Heart left ventricle (tissue), 13 donors: ENCODE results near the gene NPTXR.

ENCODE experiments used
- CTCF ChIP-seq, 12 donors: fragments of 200-600 bp; sonication (generic) in 4 of 12; IDR thresholded peaks; one replicate each; pipeline versions ENCODE4 v1.5.0 to v1.8.0; 2018 to 2022; ENCODE audit warnings: antibody characterized with exemption in 12 of 12, mild to moderate bottlenecking in 5 of 12
- POLR2A ChIP-seq, 2 donors: fragments of 450-650 bp; IDR thresholded peaks; one replicate each; pipeline ENCODE4 v1.6.1; 2017; ENCODE audit warnings: antibody characterized with exemption in 2 of 2, mild to moderate bottlenecking in 2 of 2, moderate library complexity in 2 of 2
- donor health status: ischemic (EF 13 %, LVEDD 7.1; RV severe dilation, severe dysfunction).
- donor health status: DM: no; HTN: yes; CAD: no.
- donor health status: DM: no; HTN: no; CAD: no.
- donor health status: ischemic (EF 25% LVEDD 6.9; RV normal size, moderate dysfunction).
- donor health status: ischemic (EF 25% LVEDD 5.7; RV mildly dilated, moderate dysfunction).
- donor health status: ischemic (EF 35%, LVEDD 5.7; RV mildly dilated, moderate dysfunction).
- donor health status: nonischemic (EF 11% LVEDD 7.7; RV severe dilation, severe dysfunction).
- donor health status: DM: yes; HTN: yes; CAD: no.
- donor health status: PGD.
- donor health status: ischemic (EF 29% LVEDD 5.4; RV normal size, mild dysfunction).
- donor health status: nonischemic (EF 23%, LVEDD 6.1; RV moderate dilation, normal function).

- no peak for TF ChIP-seq POLR2A (IDR thresholded peaks at IDR 0.05)
- no peak for TF ChIP-seq CTCF (IDR thresholded peaks at IDR 0.05)
These were observed 35.4 kb upstream of the NPTXR start for GRCh38 chr22:38879108-38879729.
